ENCODE measurements around the gene TMUB2.

DNA sequence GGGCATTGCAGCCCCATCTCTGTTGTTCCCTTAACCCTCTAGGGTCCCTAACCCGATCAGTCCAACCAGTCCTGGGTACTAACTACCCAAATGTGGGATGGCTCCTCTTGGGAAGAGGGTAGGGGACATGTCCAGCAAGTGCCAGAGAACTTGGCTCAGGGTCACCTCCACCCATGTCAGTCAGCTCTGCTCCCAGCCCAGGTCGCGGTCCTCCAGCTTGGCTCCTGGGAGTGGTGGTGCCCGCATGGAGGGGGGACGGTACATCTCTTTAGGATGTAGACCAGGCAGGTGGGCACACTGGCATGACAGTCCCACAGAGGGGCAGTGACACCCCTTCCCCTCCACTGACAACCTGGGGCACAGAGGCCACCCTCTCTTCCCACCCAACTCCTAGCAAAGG, 6.0 kb downstream of the TMUB2 start:
- TF ChIP-seq, protein P1, sequence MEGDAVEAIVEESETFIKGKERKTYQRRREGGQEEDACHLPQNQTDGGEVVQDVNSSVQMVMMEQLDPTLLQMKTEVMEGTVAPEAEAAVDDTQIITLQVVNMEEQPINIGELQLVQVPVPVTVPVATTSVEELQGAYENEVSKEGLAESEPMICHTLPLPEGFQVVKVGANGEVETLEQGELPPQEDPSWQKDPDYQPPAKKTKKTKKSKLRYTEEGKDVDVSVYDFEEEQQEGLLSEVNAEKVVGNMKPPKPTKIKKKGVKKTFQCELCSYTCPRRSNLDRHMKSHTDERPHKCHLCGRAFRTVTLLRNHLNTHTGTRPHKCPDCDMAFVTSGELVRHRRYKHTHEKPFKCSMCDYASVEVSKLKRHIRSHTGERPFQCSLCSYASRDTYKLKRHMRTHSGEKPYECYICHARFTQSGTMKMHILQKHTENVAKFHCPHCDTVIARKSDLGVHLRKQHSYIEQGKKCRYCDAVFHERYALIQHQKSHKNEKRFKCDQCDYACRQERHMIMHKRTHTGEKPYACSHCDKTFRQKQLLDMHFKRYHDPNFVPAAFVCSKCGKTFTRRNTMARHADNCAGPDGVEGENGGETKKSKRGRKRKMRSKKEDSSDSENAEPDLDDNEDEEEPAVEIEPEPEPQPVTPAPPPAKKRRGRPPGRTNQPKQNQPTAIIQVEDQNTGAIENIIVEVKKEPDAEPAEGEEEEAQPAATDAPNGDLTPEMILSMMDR (IDR thresholded peaks at IDR 0.05), result no peak
- no peak for TF ChIP-seq EP300 (IDR thresholded peaks at IDR 0.05)
- TF ChIP-seq POLR2A (IDR thresholded peaks at IDR 0.05), result no peak
- TF ChIP-seq POLR2AphosphoS5 (IDR thresholded peaks at IDR 0.05), result no peak
